Fibroblast of the aortic adventitia (primary cell): ENCODE results near the gene EYS. TPM values are rescaled to one million over a fixed set of nuclear protein-coding genes. Genes with fewer than 3 reads are reported as not detected.

ENCODE experiments used
- DNase-seq: peaks from one replicate; pipeline ENCODE4 v3.0.0-alpha.2; 2010; ENCODE audit warnings: low read depth
- H3K4me3 ChIP-seq: 2 replicates; pipeline ENCODE4 v1.5.1; 2011; ENCODE audit warnings: low read depth, mild to moderate bottlenecking, control low read depth, low read length, moderate library complexity
- CTCF ChIP-seq: IDR thresholded peaks from 2 replicates; pipeline ENCODE4 v1.5.1; 2011; ENCODE audit warnings: mild to moderate bottlenecking, low read length, control low read depth, inconsistent platforms; ENCODE audit not compliant: insufficient read depth
- total RNA-seq: library from RNA; depleted of rRNA; stranded (reverse); fragments of >200 nt; gene quantifications from 2 replicates; pipeline ENCODE4 v1.2.3, GENCODE V29; 2012; ENCODE audit warnings: low replicate concordance

Gene EYS
- total RNA-seq, 1 donor, result 0.09 TPM

GRCh38 chr6:65285275-65285674 is 421.8 kb downstream of the EYS start:
- no peak overlapping the region for H3K4me3 ChIP-seq
- TF ChIP-seq CTCF, result no peak
- no peak for DNase-seq

DNA sequence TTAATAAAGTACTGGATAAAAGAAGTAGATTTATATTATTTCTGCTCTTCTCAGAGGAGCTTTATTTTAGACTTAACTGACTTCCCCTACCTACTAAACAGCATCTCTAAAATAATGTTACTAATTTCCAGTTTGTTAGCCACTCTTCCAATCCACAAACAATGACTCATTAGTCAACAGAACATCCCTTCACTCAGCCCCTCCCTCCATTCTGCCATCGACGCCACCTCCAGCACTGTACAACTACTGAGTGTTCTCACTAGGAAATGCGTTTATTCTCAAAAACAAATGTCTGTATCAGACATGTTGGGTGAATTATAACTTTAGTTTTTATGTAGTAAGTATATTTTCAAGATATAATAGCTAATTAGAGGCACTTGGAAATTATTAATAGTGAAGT is 427.0 kb downstream of the EYS start:
- no peak for DNase-seq
- H3K4me3 ChIP-seq, result no peak overlapping the region
- TF ChIP-seq CTCF, result no peak

- no peak overlapping the region for H3K4me3 ChIP-seq
- TF ChIP-seq CTCF, result no peak
- no peak for DNase-seq
Observed at GRCh38 chr6:65262241-65262640, 444.8 kb downstream of the EYS start.

DNA sequence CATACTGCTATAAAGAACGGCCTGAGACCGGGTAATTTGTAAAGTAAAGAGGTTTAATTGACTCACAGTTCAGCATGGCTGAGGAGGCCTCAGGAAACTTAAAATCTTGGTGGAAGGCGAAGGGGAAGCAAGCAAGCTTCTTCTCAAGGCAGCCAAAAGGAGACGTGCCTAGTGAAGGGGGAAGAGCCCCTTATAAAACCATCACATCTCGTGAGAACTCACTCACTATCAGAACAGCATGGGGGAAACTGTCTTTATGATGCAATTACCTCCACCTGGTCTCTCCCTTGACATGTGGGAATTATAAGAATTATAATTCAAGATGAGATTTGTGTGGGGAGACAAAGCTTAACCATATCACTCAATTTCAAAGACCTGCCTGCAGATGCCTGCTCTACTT is 447.0 kb downstream of the EYS start:
- no peak for DNase-seq
- TF ChIP-seq CTCF, result no peak
- no peak overlapping the region for H3K4me3 ChIP-seq

- no peak for DNase-seq
- H3K4me3 ChIP-seq, result no peak overlapping the region
- TF ChIP-seq CTCF, result no peak
Observed at GRCh38 chr6:65259059-65259458, 448.0 kb downstream of the EYS start.

GRCh38 chr6:65253041-65253440 is 454.0 kb downstream of the EYS start:
- no peak overlapping the region for H3K4me3 ChIP-seq
- no peak for TF ChIP-seq CTCF
- DNase-seq, result no peak

DNA sequence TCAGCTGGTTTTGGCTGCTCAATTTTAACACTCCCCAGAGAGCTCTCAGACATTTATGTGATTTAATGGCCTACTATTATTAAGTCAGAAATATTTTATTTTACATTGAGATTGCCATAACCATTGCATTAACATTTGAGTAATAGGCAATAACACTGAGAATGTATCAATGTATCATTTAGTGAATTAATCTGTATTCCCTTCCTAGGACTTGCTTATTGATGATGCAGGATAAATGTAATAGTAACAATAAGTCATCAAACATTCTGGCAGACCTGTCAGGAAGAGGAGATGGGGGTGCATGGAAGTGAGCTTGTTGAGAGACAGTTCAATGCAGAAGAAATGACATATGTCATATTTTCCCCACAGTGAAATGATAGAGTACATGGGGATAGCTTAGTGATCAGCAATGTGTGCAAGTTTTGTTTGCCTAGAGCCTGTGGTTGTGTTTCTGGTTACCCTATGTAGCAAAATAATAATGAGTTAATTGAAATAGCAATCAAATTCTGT is 458.9 kb downstream of the EYS start:
- H3K4me3 ChIP-seq, result no peak overlapping the region
- no peak for TF ChIP-seq CTCF
- no peak for DNase-seq
